Brain microvascular endothelial cell (primary cell): Measurements from ENCODE around the gene ACAT2.
"Not testable (repeated sequence)": the region's sequence is repeated elsewhere in the genome, so short reads cannot be mapped to it uniquely, and the experiment has no call there.

Source experiments
- DNase-seq: peaks from one replicate; pipeline ENCODE4 v3.0.0-alpha.2; 2020
- H3K27ac ChIP-seq: fragments of 250-450 bp; sonication (Bioruptor Pico); 2 replicates; pipeline ENCODE4 v1.5.1; 2020; ENCODE audit warnings: mild to moderate bottlenecking, moderate library complexity
- H3K27me3 ChIP-seq: fragments of 250-450 bp; sonication (Bioruptor Pico); replicated peaks from 2 replicates; pipeline ENCODE4 v1.5.1; 2020; ENCODE audit warnings: mild to moderate bottlenecking
- H3K36me3 ChIP-seq: fragments of 250-450 bp; sonication (Bioruptor Pico); replicated peaks from 2 replicates; pipeline ENCODE4 v1.5.1; 2020; ENCODE audit warnings: mild to moderate bottlenecking
- H3K4me3 ChIP-seq: 2 replicates; pipeline ENCODE4 v1.5.1; 2011; ENCODE audit warnings: low read depth, mild to moderate bottlenecking, control low read depth, low read length, moderate library complexity
- in situ Hi-C: cut with HindIII; loops from 2 replicates; pipeline ENCODE4 v1.10.0; 2017; ENCODE audit warnings: low sequenced_read_pairs, low pct_ligation_motif_present
- TF ChIP-seq, protein P1 (sequence below): IDR thresholded peaks from 2 replicates; pipeline ENCODE4 v1.5.1; 2011; ENCODE audit warnings: low read depth, mild to moderate bottlenecking, moderate library complexity, low read length, control low read depth, inconsistent platforms; ENCODE audit errors: missing control alignments

The ACAT2 gene

GRCh38 chr6:159723259-159723658, 38.6 kb upstream of the ACAT2 start:
- in situ Hi-C loops, result no loop called here
- no peak for DNase-seq
- H3K4me3 ChIP-seq, result no peak overlapping the region
- peaks cover 4% of the 10 kb centered on the region for H3K36me3 ChIP-seq
- TF ChIP-seq, protein P1, sequence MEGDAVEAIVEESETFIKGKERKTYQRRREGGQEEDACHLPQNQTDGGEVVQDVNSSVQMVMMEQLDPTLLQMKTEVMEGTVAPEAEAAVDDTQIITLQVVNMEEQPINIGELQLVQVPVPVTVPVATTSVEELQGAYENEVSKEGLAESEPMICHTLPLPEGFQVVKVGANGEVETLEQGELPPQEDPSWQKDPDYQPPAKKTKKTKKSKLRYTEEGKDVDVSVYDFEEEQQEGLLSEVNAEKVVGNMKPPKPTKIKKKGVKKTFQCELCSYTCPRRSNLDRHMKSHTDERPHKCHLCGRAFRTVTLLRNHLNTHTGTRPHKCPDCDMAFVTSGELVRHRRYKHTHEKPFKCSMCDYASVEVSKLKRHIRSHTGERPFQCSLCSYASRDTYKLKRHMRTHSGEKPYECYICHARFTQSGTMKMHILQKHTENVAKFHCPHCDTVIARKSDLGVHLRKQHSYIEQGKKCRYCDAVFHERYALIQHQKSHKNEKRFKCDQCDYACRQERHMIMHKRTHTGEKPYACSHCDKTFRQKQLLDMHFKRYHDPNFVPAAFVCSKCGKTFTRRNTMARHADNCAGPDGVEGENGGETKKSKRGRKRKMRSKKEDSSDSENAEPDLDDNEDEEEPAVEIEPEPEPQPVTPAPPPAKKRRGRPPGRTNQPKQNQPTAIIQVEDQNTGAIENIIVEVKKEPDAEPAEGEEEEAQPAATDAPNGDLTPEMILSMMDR, result no peak
- no peaks in the 10 kb centered on the region for H3K27me3 ChIP-seq
- H3K27ac ChIP-seq, result no peak overlapping the region

GRCh38 chr6:159724778-159725177, 37.1 kb upstream of the ACAT2 start:
- DNase-seq, result no peak
- H3K27me3 ChIP-seq, result no peaks in the 10 kb centered on the region

DNA sequence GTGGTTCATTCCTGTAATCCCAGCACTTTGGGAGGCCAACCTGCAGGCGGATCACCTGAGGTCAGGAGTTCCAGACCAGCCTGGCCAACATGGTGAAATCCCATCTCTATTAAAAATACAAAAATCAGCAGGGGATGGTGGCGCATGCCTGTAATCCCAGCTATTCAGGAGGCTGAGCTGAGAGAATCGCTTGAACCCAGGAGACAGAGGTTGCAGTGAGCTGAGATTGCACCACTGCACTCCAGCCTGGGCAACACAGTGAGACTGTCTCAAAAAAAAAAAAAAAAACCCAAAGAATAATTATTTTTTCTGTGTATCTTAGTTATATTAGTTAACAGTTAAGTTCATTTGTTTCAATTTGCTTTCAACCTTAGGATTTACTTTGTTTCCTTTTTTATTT, 36.6 kb upstream of the ACAT2 start:
- H3K27me3 ChIP-seq, in situ Hi-C loops, H3K27ac ChIP-seq, H3K36me3 ChIP-seq, DNase-seq, H3K4me3 ChIP-seq: not testable (repeated sequence)

More at GRCh38 chr6:159724778-159725177, 37.1 kb upstream of the ACAT2 start:
- peaks cover 4% of the 10 kb centered on the region for H3K36me3 ChIP-seq
- TF ChIP-seq, protein P1, result no peak
- no peak overlapping the region for H3K4me3 ChIP-seq
- in situ Hi-C loops, result no loop called here
- no peak overlapping the region for H3K27ac ChIP-seq

DNA sequence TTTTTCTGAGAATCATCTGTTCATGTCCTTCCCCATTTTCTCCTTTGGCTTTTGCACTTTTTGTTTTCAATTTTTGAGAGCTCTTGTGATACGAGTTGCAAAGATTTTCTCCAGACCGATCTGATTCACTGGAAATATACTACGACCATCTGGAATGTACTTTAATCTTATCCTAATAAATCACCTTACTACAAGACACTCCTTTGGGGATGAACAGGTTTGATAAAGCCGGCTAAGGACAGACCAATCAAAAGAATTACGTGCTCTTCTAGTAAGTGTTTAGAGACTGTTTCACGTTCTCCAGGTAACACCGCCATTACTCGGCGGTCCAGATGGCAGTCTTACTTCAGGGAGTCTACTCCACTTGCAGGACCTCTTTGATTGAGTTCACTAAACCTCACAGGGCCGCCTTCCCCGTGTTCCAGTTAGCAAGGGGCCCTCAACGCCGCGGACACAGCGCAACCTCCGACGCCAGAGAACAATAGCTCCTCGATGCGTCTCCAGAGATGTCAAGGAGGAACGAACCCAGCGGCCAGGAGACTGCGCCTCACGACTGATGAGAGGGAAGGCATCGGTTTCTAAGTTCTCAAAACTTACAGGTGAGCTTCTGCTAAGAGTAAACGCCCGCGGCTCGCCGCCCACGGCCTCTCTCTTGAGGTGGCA, 35.5 kb upstream of the ACAT2 start:
- DNase-seq, result no peak
- H3K27me3 ChIP-seq, result no peaks in the 10 kb centered on the region
- peak overlapping the region; percentile 97 for H3K27ac ChIP-seq
- in situ Hi-C loops, result no loop called here
- peaks cover 4% of the 10 kb centered on the region for H3K36me3 ChIP-seq
- peak overlapping the region; percentile 72 for H3K4me3 ChIP-seq
- TF ChIP-seq, protein P1, result no peak

GRCh38 chr6:159726918-159727716, 34.7 kb upstream of the ACAT2 start, which contains the start of gene WTAP:
Gene WTAP, plus strand, starts transcription at chr6:159727506. Its CDS starts 8,760 bp downstream, at chr6:159736266.
- in situ Hi-C loops, result no loop called here
- Histone ChIP-seq H3K27me3 (no peaks in the 10 kb centered on the region), H3K4me3 (peak within 1 kb of the TSS; percentile 72), H3K27ac (peak within 1 kb of the TSS; percentile 97), H3K36me3 (peaks cover 4% of the 10 kb centered on the region)
- DNase-seq, result peak; percentile 90
- TF ChIP-seq, protein P1, result no peak

DNA sequence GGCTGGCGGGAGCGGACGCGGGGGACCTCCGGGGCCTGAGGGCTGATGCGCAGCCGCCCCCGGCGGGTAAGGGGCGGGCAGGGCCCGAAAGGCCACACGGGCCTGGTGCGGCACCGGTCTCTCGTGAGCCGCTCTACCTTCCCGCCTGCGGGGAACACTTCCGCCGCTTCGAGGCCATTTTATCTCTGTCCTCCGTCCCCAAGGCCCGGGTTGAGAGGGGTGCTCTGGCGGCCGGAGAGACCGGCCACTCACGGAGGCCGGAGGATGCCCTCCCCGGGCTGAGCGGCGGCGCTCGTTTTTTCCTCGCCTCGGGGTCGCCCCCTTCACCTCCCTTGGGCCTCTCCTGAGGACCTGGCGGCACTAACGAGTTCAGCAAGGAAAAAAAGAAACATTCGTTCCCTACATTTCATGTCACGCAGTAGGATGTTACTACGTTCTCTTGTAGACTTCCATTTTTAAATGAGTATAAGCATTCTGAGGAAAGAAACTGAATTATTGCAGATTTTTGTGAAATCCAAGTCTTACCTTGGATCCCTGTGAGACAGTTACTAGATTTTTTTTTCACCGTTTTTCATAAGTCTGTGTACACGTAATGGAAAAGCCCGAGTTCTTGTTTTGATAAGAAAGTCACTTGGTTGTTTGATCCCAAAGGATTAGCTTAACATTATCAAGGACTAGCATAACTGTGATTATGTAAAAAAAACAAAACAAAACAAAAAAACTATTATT, 34.0 kb upstream of the ACAT2 start:
- TF ChIP-seq, protein P1, result no peak
- H3K4me3 ChIP-seq, result peak overlapping the region; percentile 72
- no peaks in the 10 kb centered on the region for H3K27me3 ChIP-seq
- in situ Hi-C loops, result no loop called here
- DNase-seq, result peak; percentile 11
- peak overlapping the region; percentile 97 for H3K27ac ChIP-seq
- peaks cover 4% of the 10 kb centered on the region for H3K36me3 ChIP-seq
